GM18511 (cell line): ENCODE results near the gene ZNF678.
"Not testable (repeated sequence)": the region's sequence is repeated elsewhere in the genome, so short reads cannot be mapped to it uniquely, and the experiment has no call there.

Source experiments
- ATAC-seq: cut with Tn5 transposase; IDR thresholded peaks from one replicate; pipeline ENCODE4 v1.9.1; 2021; ENCODE audit warnings: mild to moderate bottlenecking, moderate library complexity; ENCODE audit not compliant: unreplicated experiment

Gene ZNF678

GRCh38 chr1:227549892-227550291 lies 13.5 kb upstream of the ZNF678 start:
- ATAC-seq, result no peak

- ATAC-seq, result not testable (repeated sequence)
Measured at GRCh38 chr1:227551881-227552280, 11.5 kb upstream of the ZNF678 start.

DNA sequence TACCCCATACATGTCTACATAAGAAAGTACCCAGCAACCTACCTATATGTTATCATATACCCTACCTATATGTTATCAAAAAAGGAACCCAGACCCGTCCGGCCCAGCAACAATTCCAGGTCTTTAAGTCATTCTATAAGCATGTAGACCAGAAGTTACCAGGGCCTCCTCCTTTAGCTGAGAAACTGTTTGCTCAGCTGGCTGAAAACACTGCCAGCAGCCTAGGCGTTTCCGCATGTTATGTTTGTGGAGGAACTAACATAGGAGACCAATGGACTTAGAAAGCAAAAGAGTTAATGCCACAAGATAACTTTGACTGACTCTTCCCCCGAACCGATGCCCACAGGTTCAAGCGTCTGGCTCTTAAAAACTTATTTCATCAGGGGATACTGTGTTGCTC lies 7.1 kb upstream of the ZNF678 start:
- ATAC-seq, result no peak

GRCh38 chr1:227557962-227558725 lies 5.2 kb upstream of the ZNF678 start:
- no peak for ATAC-seq

GRCh38 chr1:227558732-227559262 lies 4.6 kb upstream of the ZNF678 start:
- no peak for ATAC-seq

- ATAC-seq, result no peak
Measured at GRCh38 chr1:227559499-227559898, 3.9 kb upstream of the ZNF678 start.

DNA sequence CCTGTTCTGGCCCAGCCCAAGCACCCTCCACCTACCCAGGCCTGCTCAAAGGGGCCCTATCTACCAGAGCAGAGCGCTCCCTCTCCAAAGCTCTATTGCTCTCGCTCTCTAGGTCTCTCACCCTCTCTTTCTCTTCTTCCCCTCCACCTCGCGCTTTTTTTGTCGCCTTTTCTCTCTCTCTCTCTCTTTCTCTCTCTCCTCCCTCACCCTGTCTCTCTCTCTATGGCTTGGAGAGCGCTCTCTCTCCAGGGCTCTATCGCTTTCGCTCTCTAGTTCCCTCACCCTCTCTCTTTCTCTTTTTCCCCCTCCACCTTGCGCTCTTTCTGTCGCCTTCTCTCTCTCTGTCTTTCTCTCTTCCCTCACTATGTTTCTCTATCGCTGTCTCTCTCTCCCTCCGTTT lies 3.4 kb upstream of the ZNF678 start:
- no peak for ATAC-seq

- no peak for ATAC-seq
Measured at GRCh38 chr1:227560393-227561173, 2.8 kb upstream of the ZNF678 start.

DNA sequence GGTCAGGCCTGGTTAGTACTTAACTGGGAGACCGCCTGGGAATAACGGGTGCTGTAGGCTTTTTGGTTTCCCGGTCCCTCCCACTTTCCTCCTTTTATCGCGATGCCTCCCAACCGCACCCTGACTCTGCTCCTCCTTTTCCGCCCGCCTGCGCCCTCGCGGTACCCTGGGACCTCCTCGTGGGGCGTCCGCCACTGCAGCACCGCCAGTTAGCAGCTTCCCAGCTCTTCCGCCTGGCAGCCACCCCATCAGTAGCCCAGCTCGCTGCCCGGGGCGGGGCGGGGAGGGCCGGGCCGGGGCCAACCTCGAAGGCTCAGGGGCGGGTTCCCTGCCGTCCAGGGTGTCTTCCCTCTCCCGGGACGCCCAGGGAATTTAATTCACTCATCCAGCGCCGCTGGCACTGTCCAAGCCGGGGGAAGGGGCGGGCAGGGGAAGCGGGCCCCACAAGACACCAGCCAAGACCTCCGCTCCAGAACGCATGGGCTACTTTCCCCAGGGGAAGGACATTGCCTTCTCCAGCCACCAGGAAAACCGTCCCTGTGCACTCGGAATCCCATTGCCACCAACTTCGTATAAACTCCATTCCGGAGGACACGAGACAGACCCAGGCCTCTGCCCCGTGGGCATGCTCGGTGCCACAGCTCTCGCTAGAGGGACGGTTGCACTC lies 2.0 kb upstream of the ZNF678 start:
- ATAC-seq, result no peak

DNA sequence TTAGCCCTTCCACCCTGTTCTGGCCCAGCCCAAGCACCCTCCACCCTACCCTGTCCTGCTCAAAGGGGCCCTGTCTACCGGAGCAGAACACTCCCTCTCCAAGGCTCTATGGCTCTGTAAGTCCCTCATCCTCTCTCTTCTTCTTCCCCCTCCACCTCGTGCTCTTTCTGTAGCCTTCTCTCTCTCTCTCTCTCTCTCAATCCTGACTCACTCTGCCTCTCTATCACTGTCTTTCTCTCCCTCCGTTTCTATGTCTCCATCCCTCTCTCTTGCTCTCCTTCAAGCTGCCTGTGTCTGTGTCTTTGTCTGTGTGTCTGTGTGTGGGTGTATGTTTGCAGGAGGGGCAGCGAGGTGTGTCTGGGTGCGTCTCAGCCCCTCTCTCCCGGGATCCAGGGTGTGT lies 1.3 kb upstream of the ZNF678 start:
- ATAC-seq, result no peak

- ATAC-seq, result no peak
Measured at GRCh38 chr1:227562933-227563323, 428 bp upstream of the ZNF678 start.

- ATAC-seq, result no peak
Measured at GRCh38 chr1:227567256-227567655, 3.9 kb downstream of the ZNF678 start.

DNA sequence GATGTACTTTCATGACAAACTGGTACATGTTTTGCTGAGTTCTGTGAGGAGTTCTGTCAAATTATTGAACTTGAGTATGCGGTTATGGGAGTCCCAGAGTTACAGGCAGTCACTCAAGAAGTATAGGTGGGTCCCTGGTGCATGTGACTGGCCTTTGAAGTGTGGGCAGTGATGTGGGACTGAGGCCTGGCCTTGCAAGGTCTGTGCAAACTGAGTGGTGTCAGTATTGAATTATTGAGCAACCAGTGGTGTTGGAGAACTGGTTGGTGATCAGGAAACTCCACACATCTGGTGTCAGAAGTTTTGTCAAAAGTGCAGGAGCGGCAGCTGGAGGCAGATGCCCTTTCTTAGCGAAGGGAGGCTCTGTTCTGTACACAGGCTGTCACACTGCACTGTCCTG lies 5.2 kb downstream of the ZNF678 start:
- no peak for ATAC-seq

DNA sequence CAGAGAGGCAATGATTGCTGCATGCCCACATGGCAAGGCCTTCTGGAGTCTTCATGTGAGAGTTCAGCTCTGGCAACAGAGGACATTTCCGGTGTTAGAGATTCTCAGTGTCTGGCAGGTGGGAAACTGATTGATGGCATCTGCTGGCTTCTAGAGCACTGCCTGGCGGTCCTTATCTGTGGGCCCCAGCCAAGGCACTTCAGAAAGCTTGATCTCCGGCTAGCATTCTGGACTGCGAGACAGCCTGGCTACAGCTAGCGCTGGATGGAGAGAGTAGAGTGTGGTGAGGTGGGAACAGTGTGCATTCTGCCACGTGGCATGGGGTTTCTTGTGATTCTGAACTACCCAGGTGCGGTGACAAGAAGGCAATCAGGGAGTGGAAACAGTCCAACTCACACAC lies 9.4 kb downstream of the ZNF678 start:
- no peak for ATAC-seq

GRCh38 chr1:227574926-227575325 lies 11.6 kb downstream of the ZNF678 start:
- ATAC-seq, result no peak

- no peak for ATAC-seq
Measured at GRCh38 chr1:227576189-227576588, 12.8 kb downstream of the ZNF678 start.

GRCh38 chr1:227577500-227577899 lies 14.1 kb downstream of the ZNF678 start:
- ATAC-seq, result no peak

GRCh38 chr1:227583354-227583753 lies 20.0 kb downstream of the ZNF678 start:
- ATAC-seq, result no peak

DNA sequence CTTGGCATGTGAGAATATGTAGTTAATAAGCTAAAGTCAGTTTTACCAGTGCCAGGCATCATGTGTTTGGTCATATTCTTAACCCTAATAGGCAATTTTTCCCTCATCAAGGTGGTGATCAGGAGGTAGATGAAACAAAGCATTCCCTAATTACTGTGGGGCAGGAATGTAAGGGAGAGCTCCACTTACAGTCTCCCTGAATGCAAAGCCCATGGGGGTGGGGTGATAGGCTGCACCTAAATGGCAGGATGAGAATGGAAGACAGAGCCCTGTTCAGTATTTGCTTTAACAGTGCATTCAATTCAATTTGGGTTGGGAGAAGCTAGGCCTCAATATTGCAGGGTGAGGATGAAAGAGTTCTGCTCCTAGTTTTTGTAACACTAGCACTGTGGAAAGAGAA lies 23.4 kb downstream of the ZNF678 start:
- ATAC-seq, result no peak

DNA sequence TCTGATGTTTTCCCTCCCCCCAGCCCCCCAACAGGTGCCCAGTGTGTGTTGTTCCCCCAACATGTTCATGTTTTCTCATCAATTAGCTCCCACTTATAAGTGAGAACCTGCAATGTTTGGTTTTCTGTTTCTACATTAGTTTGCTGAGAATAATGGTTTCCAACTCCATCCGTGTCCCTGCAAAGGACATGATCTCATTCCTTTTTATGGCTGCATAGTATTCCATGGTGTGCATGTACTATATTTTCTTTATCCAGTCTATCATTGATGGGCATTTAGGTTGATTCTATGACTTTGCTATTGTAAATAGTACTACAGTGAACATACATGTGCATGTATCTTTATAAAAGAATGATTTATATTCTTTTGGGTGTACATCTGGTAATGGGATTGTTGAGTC lies 24.6 kb downstream of the ZNF678 start:
- ATAC-seq, result no peak

- not testable (repeated sequence) for ATAC-seq
Measured at GRCh38 chr1:227588769-227589168, 25.4 kb downstream of the ZNF678 start.

DNA sequence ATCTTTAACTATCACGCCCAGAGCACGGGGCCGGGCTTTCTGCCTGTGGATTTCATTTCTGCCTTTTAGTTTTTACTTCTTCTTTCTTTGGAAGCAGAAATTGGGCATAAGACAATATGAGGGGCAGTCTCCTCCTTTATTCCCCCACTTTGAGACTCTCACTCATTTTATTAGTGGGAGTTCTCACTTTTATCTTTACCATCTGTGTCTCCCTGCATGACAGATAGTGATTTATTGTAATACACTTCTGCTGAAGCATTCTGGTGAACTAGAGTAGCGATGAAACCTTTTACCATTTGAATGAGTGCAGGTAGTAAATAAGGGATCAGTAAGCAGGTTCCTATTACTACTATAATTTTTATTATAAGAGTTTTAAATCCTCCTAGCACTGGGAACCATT lies 26.4 kb downstream of the ZNF678 start:
- ATAC-seq, result not testable (repeated sequence)
